HepG2 (cell line): Measurements from ENCODE around the gene PRCD. TPM values are rescaled to one million over a fixed set of nuclear protein-coding genes. Genes with fewer than 3 reads are reported as not detected.

ENCODE experiments used
- CSRNP2 ChIP-seq: sonication (generic); formaldehyde crosslinking; conservative IDR thresholded peaks from 2 replicates; pipeline ENCODE4 v1.8.0; 2022; ENCODE audit warnings: low read depth, missing genetic modification reagents
- CTCF ChIP-seq: sonication (generic); formaldehyde crosslinking; IDR thresholded peaks from 2 replicates; pipeline ENCODE4 v1.5.0; 2020; ENCODE audit warnings: mild to moderate bottlenecking, missing genetic modification reagents, moderate library complexity
- FOXO4 ChIP-seq: sonication (generic); formaldehyde crosslinking; conservative IDR thresholded peaks from 2 replicates; pipeline ENCODE4 v1.8.1; 2023; ENCODE audit warnings: missing genetic modification reagents
- KAT8 ChIP-seq: IDR thresholded peaks from 2 replicates; pipeline ENCODE4 v1.6.1; 2016; ENCODE audit warnings: missing genetic modification reagents, missing compliant biosample characterization
- MED8 ChIP-seq: sonication (generic); formaldehyde crosslinking; IDR thresholded peaks from 2 replicates; pipeline ENCODE4 v1.8.1; 2023; ENCODE audit warnings: mild to moderate bottlenecking, missing genetic modification reagents; ENCODE audit not compliant: insufficient replicate concordance
- NCOR1 ChIP-seq: fragments of 200-600 bp; sonication (generic); IDR thresholded peaks from 2 replicates; pipeline ENCODE4 v1.7.0; 2017; ENCODE audit warnings: antibody characterized with exemption, low read length, borderline replicate concordance
- PBX2 ChIP-seq: IDR thresholded peaks from 2 replicates; pipeline ENCODE4 v1.6.1; 2016; ENCODE audit warnings: control low read depth
- PRPF4 ChIP-seq: fragments of 200-400 bp; formaldehyde crosslinking; IDR thresholded peaks from 2 replicates; pipeline ENCODE4 v1.6.1; 2016; ENCODE audit warnings: low read length, low read depth; ENCODE audit not compliant: poor library complexity, severe bottlenecking
- RCOR2 ChIP-seq: IDR thresholded peaks from 2 replicates; pipeline ENCODE4 v1.6.1; 2016; ENCODE audit warnings: missing biosample characterization, missing genetic modification reagents
- SMAD3 ChIP-seq: sonication (generic); formaldehyde crosslinking; IDR thresholded peaks from 2 replicates; pipeline ENCODE4 v1.4.0; 2020; ENCODE audit warnings: missing genetic modification reagents
- SMAD9 ChIP-seq: sonication (generic); formaldehyde crosslinking; IDR thresholded peaks from 2 replicates; pipeline ENCODE4 v1.5.1; 2020; ENCODE audit warnings: mild to moderate bottlenecking, missing genetic modification reagents
- TBP ChIP-seq: sonication (generic); formaldehyde crosslinking; IDR thresholded peaks from 2 replicates; pipeline ENCODE4 v1.5.0; 2020; ENCODE audit warnings: missing genetic modification reagents
- ZFP1 ChIP-seq: IDR thresholded peaks from 2 replicates; pipeline ENCODE4 v1.6.1; 2016
- ZFP82 ChIP-seq: sonication (generic); formaldehyde crosslinking; IDR thresholded peaks from 2 replicates; pipeline ENCODE4 v1.5.1; 2020; ENCODE audit warnings: mild to moderate bottlenecking, missing genetic modification reagents, borderline replicate concordance
- ZNF30 ChIP-seq: sonication (generic); formaldehyde crosslinking; IDR thresholded peaks from 2 replicates; pipeline ENCODE4 v1.5.0; 2020; ENCODE audit warnings: mild to moderate bottlenecking, missing genetic modification reagents
- ZNF430 ChIP-seq: sonication (generic); formaldehyde crosslinking; IDR thresholded peaks from 2 replicates; pipeline ENCODE4 v1.9.0; 2021; ENCODE audit warnings: mild to moderate bottlenecking, missing genetic modification reagents
- ZNF562 ChIP-seq: sonication (generic); formaldehyde crosslinking; IDR thresholded peaks from 2 replicates; pipeline ENCODE4 v1.8.0; 2022; ENCODE audit warnings: missing genetic modification reagents, borderline replicate concordance
- ZNF609 ChIP-seq: sonication (generic); formaldehyde crosslinking; IDR thresholded peaks from 2 replicates; pipeline ENCODE4 v1.4.0; 2020; ENCODE audit warnings: mild to moderate bottlenecking, missing genetic modification reagents, borderline replicate concordance
- polyA plus RNA-seq, 8 experiments: library from polyadenylated mRNA; depleted of rRNA in 3 of 8; stranded (reverse) in 7 of 8; unstranded in 1 of 8; fragments of >200 nt; fragmentation: Illumina TruSeq in 4 of 8; extraction: Trizol in 4 of 8; gene quantifications; 2 replicates each; pipeline versions ENCODE4 v1.2.1 to v1.2.3, GENCODE V29; 2011 to 2016; ENCODE audit warnings: low read depth in 4 of 8, missing spikeins in 1 of 8, mixed read lengths in 1 of 8; ENCODE audit not compliant: insufficient read depth in 1 of 8
- total RNA-seq, 5 experiments: library from RNA; depleted of rRNA; stranded (reverse); fragments of >200 nt; fragmentation: Illumina TruSeq; extraction: Trizol; gene quantifications; 2 replicates each; pipeline ENCODE4 v1.2.3, GENCODE V29; 2016; ENCODE audit warnings: low read depth in 1 of 5

Gene PRCD
- total and polyA plus RNA-seq, 2 of the 13 experiments (the other 11 are each of a cell fraction or from before 2014, with no cell fraction given): 0.51 TPM; not detected in 1

- peak; percentile 77 for TF ChIP-seq ZNF609
- no peak; the same call in 1 of the 2 replicates for TF ChIP-seq CTCF (CRISPR knock-in tag)
- no peak for TF ChIP-seq MED8 (CRISPR knock-in tag)
- TF ChIP-seq NCOR1: no peak
- 0 out of 2 replicates have a peak, but pooled peaks have one; percentile 10 for TF ChIP-seq ZNF30
- TF ChIP-seq FOXO4: no peak
- 0 out of 2 replicates have a peak, but pooled peaks have one; percentile 43 for TF ChIP-seq SMAD9 (CRISPR knock-in tag)
- TF ChIP-seq SMAD3 (CRISPR knock-in tag): no peak; the same call in 1 of the 2 replicates
- no peak for TF ChIP-seq CSRNP2 (CRISPR knock-in tag)
- no peak for TF ChIP-seq PBX2
- TF ChIP-seq RCOR2 (CRISPR knock-in tag): peak; percentile 73; the same call in 1 of the 2 replicates
- no peak for TF ChIP-seq PRPF4
- no peak for TF ChIP-seq TBP (CRISPR knock-in tag)
- TF ChIP-seq KAT8 (CRISPR knock-in tag): no peak
- no peak for TF ChIP-seq ZNF562
- no peak for TF ChIP-seq ZNF430 (CRISPR knock-in tag)
- TF ChIP-seq ZFP82: no peak
- TF ChIP-seq ZFP1: no peak
Measured at GRCh38 chr17:76524598-76525512, 15.0 kb upstream of the PRCD start (continued).
